K562 treated with DMSO at 1 percent for 48 hours (cell line): ENCODE results near the gene MIOX. TPM values are rescaled to one million over a fixed set of nuclear protein-coding genes. Genes with fewer than 3 reads are reported as not detected.

Experiments used
- total RNA-seq: library from RNA; unstranded; fragments of 300-600 nt; gene quantifications from 2 replicates; pipeline ENCODE4 v1.2.3, GENCODE V29; 2022; ENCODE audit warnings: low replicate concordance; ENCODE audit errors: extremely low read depth

The MIOX gene
- not detected in 2 replicates for total RNA-seq

GRCh38 chr22:50486561-50487289, at the start of gene MIOX:
TSS of gene MIOX (plus strand) at chr22:50486859. CDS start at chr22:50486898, 39 bp downstream.

DNA sequence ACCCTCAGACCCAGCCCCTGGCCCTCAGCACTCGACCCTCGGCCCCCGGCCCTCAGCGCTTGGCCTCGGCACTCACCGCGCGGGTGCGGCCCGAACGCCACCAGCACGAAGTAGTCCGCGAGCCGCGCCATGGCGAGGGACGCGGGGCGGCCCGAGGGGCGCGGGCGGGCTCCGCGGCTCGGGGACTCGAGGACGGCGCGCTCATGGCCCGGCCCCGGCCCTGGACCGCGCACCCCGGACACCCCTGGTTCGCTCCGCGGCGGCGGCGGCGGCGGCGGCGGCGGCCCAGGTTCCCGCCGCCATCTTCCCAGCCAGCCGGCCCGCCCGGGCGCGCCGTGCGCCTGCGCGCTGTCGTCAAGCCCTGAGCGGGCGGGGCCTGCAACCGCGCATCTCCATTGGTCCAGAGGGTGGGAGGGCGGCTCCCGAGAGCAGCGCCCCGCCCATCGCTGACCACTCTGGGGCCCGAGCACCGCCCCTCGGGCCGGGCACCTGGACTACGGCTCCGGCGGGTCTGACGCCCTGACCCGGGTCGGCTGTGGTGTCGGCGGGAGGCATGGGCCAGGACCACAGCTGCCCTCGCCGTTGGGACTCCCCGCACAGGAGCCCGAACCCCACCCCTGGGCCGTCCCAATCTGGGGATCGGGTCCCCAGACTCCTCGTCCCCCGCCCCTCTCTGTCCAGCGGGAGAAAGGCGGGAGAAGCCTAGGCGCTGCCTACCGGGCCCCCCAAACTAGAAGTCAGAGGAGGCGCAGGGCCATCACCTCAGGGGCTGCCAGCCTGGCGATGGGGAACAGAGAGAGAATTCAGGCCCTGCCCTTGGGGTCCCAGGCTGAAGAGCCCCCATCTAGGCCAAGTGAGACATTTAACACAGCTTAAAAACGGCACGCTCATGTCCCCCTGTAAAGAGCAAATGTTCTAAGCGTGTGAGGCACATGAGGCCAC, 11.7 kb upstream of the MIOX start, which contains the start of gene SBF1:
TSS of gene SBF1 (minus strand) at position 326 of the 942 bp plus-strand sequence. CDS start at position 131, 195 bp downstream.

DNA sequence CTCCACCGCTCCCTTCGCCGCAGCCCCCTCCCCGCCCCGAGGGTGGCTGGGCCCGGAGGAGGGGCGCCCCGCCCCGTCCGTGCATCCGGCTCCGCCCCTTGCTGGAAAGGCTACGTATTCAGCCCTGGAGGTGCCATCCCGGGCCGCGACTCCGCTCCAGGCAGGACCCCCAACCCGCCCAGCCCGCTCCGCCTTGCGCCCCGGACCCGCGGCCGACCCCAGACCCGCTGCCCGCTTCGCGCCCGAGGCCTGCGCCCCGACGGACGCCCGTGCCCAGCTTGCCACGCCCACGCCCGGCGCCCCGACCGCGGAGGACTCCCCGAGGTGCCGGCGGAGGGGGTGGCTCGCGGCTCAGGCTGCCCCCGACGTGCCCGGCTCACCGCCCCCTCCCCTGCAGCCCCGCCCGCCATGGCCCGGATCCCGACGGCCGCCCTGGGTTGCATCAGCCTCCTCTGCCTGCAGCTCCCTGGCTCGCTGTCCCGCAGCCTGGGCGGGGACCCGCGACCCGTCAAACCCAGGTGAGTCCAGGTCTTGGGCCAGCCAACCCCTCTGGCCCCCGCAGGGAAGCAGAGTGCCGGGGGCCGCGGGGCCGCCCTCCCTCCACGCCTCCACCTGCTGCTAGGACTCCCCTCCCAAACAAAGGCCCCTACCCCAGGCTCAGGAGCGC, 5.1 kb upstream of the MIOX start, which contains the start of gene ADM2:
TSS of gene ADM2 (plus strand) at position 104 of the 667 bp plus-strand sequence. CDS start at position 409, 305 bp downstream.

GRCh38 chr22:50507421-50507990, 20.8 kb downstream of the MIOX start, which contains the start of gene LMF2:
TSS of gene LMF2 (minus strand) at chr22:50507702. CDS start at chr22:50507675, 27 bp downstream.

DNA sequence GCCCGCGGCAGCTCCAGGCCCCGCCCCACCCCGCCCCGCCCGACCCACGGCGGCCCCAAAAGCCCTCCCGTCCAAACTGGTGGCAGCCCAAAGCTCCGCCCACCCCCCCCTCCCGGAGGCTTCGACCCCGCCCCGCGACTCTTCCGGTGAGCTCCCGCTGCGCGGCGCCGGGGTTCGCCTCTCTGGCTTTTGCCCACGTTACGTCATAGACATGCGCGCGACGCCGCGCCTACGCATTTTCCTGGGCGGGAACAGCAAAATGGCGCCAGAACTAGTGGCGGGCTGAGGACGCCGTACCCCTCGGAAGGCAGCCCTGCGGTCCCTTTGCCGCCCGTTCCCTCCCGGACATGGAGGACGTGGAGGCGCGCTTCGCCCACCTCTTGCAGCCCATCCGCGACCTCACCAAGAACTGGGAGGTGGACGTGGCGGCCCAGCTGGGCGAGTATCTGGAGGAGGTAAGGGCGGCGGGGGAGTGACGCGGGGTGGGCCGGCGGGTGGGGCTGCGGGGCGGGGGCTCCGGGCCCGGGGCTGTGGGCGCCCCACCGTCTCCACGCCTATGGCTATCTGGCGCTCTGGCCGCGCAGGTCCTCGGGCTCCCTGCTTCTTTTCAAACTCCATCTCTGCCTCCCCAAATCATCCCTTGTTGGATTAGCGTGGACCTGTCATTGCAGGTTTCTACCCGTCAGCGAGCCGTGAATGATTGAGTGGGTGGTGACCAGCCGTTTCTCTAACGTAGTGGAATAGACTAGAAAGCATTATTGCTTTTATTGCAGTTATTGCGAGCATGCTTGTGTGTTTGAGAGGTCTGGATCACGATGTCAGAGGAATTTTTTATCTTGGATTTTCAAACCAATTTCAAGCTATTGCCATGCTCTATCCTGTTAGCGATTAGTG, 21.6 kb downstream of the MIOX start, which contains the start of gene NCAPH2:
TSS of gene NCAPH2 (plus strand) at position 234 of the 894 bp plus-strand sequence. CDS start at position 348, 114 bp downstream.

DNA sequence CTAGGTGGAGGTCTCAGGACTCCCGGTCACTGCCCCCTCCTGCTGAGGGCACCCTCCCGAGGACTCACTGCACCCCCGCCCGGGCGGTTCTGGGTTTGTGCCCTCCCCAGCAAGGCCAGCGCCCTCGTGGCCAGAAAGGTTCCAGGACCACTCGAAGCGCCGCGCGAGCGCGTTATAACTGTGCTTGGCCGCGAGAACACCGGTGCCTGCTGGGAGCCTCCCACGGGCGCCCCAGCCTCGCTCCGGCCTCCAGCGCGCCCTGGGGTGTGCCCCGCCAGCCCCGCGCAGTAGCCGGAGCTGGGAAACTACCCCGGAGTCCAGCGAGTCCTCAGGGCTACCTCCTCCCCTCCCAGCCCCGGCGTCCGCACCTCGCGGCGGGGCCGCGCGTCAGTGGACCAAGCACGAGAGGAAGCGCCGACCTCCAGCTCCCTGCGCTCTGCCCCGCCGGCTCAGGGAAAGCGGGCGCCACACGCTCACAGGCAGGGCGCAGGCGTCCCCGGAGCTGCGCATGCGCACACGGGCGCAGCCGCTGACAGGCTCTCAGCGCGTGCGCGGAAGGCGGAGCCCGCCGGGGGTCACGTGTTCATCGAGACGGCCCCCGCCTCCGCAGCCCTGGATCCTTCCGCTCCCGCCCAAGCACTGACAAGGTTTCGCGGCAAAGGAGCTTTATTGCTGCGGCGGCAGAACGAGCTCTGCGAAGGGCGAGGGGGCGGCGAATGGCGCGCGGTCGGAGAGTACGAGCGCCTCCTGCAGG, 38.6 kb downstream of the MIOX start, which contains the start of gene SCO2:
TSS of gene SCO2 (minus strand) at position 495 of the 754 bp plus-strand sequence. CDS start 1,187 bp downstream, outside the sequence.

DNA sequence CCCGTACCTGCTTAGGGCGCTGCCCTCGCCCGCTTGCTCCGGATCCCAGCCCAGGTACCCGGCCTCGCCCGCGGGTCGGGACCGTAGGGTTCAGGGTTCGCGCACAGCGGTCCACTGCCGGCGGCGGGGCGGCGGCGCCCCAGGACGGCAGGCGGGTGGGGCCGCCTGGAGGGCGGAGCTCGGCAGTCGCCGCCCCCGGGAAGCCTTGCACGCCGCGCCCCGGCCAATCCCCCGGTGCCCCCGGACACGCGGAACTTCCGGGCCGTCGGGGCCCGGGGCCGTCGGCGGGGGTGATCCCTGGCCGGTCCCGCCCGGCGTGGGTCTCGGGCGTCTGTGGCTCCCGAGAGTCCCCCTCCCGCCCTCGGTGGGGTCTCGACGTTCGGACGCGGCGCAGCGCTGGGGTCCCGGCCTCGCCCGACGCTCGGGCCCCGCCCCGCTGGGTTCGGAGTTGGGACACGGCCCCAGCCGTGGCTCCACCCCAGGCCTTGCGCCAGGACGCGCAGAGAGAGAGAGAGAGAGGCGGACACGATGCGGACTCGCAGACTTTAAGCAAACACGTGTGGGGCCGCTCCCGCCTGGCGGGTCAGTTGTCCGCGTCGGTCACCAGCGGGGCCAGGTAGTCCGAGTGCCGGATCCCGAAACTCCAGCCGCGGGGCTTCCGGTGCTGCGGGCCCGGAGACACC, 43.4 kb downstream of the MIOX start, which contains the start of gene TYMP:
TSS of gene TYMP (minus strand) at position 116 of the 683 bp plus-strand sequence. CDS start 303 bp downstream, outside the sequence.

Other genes with a start within 250 kb of the MIOX start
- gene TUBGCP6, start 241.8 kb upstream of the MIOX start, total RNA-seq = not detected in 2 replicates
- not detected in 2 replicates for gene HDAC10, start 235.6 kb upstream of the MIOX start, total RNA-seq
- not detected in 2 replicates for gene MAPK12, start 225.2 kb upstream of the MIOX start, total RNA-seq
- gene MAPK11, start 216.5 kb upstream of the MIOX start, total RNA-seq = not detected in 2 replicates
- not detected in 2 replicates for gene PLXNB2, start 179.2 kb upstream of the MIOX start, total RNA-seq
- not detected in 2 replicates for gene DENND6B, start 159.8 kb upstream of the MIOX start, total RNA-seq
- gene PPP6R2, start 143.5 kb upstream of the MIOX start, total RNA-seq = 112 TPM in 1 of 2 replicates, not detected in the other
- gene SBF1, start 11.8 kb upstream of the MIOX start, total RNA-seq = 58.0 TPM in 1 of 2 replicates, not detected in the other
- not detected in 2 replicates for gene ADM2, start 5.3 kb upstream of the MIOX start, total RNA-seq
- not detected in 2 replicates for gene LMF2, start 20.8 kb downstream of the MIOX start, total RNA-seq
- gene NCAPH2, start 21.4 kb downstream of the MIOX start, total RNA-seq = not detected in 2 replicates
- gene SCO2, start 38.7 kb downstream of the MIOX start, total RNA-seq = not detected in 2 replicates
- gene TYMP, start 43.2 kb downstream of the MIOX start, total RNA-seq = not detected in 2 replicates
- not detected in 2 replicates for gene KLHDC7B, start 59.0 kb downstream of the MIOX start, total RNA-seq
- gene SYCE3, start 76.1 kb downstream of the MIOX start, total RNA-seq = not detected in 2 replicates
- gene CPT1B, start 91.6 kb downstream of the MIOX start, total RNA-seq = not detected in 2 replicates
- gene CHKB, start 96.0 kb downstream of the MIOX start, total RNA-seq = not detected in 2 replicates
- gene MAPK8IP2, start 113.9 kb downstream of the MIOX start, total RNA-seq = not detected in 2 replicates
- gene ARSA, start 141.3 kb downstream of the MIOX start, total RNA-seq = not detected in 2 replicates
- gene SHANK3, start 186.0 kb downstream of the MIOX start, total RNA-seq = not detected in 2 replicates